Activated CD4-positive, alpha-beta T cell treated with anti-CD3 and anti-CD28 coated beads, Interleukin-2, amount 10 ng/mL, durations not matched to agents 7 days and 5 days (primary cell): ENCODE results near the gene FAM9C. TPM values are rescaled to one million over a fixed set of nuclear protein-coding genes. Genes with fewer than 3 reads are reported as not detected.

Source experiments
- CTCF ChIA-PET: fragments of 350-600 bp; sonication (Branson Sonifier 250); formaldehyde crosslinking; loops from one replicate; lab custom pipeline; 2021; ENCODE audit warnings: antibody characterized with exemption; lab: Charles Lee
- POLR2A ChIA-PET: fragments of 350-600 bp; sonication (Branson Sonifier 250); formaldehyde crosslinking; loops from one replicate; lab custom pipeline; 2021; ENCODE audit warnings: antibody characterized with exemption; lab: Charles Lee
- DNase-seq: peaks from one replicate; pipeline ENCODE4 v3.0.0-alpha.2; 2020
- H3K27ac Mint-ChIP-seq: one replicate; pipeline ENCODE4 v1.8.0; 2021; ENCODE audit warnings: mild to moderate bottlenecking, moderate library complexity, mixed read lengths
- H3K27me3 Mint-ChIP-seq: one replicate; pipeline ENCODE4 v1.8.0; 2021; ENCODE audit warnings: mixed read lengths
- H3K36me3 Mint-ChIP-seq: one replicate; pipeline ENCODE4 v1.8.0; 2021; ENCODE audit warnings: low read depth, mixed read lengths
- H3K4me1 Mint-ChIP-seq: one replicate; pipeline ENCODE4 v1.8.0; 2021; ENCODE audit warnings: mixed read lengths
- H3K4me3 Mint-ChIP-seq: one replicate; pipeline ENCODE4 v1.8.0; 2021; ENCODE audit warnings: mild to moderate bottlenecking, moderate library complexity, mixed read lengths
- H3K9me3 Mint-ChIP-seq: one replicate; pipeline ENCODE4 v1.8.0; 2021; ENCODE audit warnings: mixed read lengths
- total RNA-seq, 2 experiments: library from RNA; stranded (reverse); gene quantifications; one replicate each; pipeline ENCODE4 v1.2.3, GENCODE V29; 2021

Gene FAM9C
- total RNA-seq, 2 experiments from 2014 or later, result not detected

DNA sequence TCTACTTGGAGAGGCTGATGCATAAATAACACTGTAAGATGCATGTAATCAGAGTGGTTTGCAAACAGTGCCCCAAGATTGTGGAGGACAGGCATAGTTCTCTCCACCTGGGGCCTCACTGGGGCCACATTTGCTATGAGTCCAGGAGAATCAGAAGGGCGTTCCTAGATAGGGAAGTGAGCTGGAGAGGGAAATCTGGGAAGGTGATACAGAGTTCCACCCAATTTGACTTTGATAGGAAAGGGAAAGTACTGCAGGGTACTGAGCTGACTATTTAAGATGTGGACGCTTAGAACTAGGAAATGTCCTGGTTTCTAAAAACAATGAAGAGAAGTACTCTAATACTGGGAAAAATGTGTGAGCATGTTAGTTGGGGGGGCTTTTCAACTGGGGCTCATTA lies 33.9 kb downstream of the FAM9C start:
- POLR2A ChIA-PET, result no interaction called here
- CTCF ChIA-PET, result interaction anchor here (1.6 to 1.9 kb wide), 3 partner anchors 10 to 80 kb away, joined by 4 to 6 read pairs (median 5); no protein-coding TSS in a partner anchor
- Mint-ChIP-seq H3K4me1 (peaks cover 80% of the 10 kb centered on the region), H3K27me3 (no peaks in the 10 kb centered on the region), H3K36me3 (peaks cover 7% of the 10 kb centered on the region), H3K27ac (peak overlapping the region; percentile 22), H3K4me3 (no peak overlapping the region), H3K9me3 (no peaks in the 10 kb centered on the region)
- no peak for DNase-seq

DNA sequence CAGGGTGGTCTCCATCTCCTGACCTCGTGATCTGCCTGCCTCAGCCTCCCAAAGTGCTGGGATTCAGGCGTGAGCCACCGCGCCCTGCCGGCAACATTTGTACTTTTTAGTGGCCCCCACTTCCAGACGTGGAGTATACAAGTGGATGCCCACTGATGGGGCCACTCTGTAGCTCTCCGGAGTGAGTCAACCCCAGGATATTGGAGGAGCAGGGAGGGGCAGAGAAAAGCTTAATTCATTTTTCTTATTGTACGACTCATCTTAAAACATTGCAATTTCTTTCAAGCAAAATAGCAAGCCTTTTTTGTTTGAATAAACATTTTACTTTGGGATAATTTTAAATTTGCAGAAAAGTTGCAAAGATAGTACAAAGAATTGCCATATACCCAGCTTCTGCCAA lies 34.6 kb downstream of the FAM9C start:
- ChIA-PET POLR2A (no interaction called here), CTCF (interaction anchor here (1.5 to 1.9 kb wide), 4 partner anchors 9 to 81 kb away, joined by 4 to 6 read pairs (median 4); no protein-coding TSS in a partner anchor)
- DNase-seq, result no peak
- H3K27ac Mint-ChIP-seq, result no peak overlapping the region
- peaks cover 7% of the 10 kb centered on the region for H3K36me3 Mint-ChIP-seq
- no peaks in the 10 kb centered on the region for H3K27me3 Mint-ChIP-seq
- H3K4me1 Mint-ChIP-seq, result peaks cover 82% of the 10 kb centered on the region
- no peak overlapping the region for H3K4me3 Mint-ChIP-seq
- no peaks in the 10 kb centered on the region for H3K9me3 Mint-ChIP-seq

GRCh38 chrX:13009273-13009672 lies 35.1 kb downstream of the FAM9C start:
- ChIA-PET POLR2A (no interaction called here), CTCF (interaction anchor here (1.5 to 1.8 kb wide), 2 partner anchors 8 to 54 kb away, joined by 4 to 5 read pairs; no protein-coding TSS in a partner anchor)
- Mint-ChIP-seq H3K4me3 (no peak overlapping the region), H3K9me3 (no peaks in the 10 kb centered on the region), H3K4me1 (peaks cover 81% of the 10 kb centered on the region), H3K36me3 (peaks cover 7% of the 10 kb centered on the region), H3K27me3 (no peaks in the 10 kb centered on the region), H3K27ac (no peak overlapping the region)
- DNase-seq, result no peak

GRCh38 chrX:13008851-13009250 lies 35.6 kb downstream of the FAM9C start:
- ChIA-PET CTCF (interaction anchor here (1.5 to 1.8 kb wide), 2 partner anchors 8 to 54 kb away, joined by 4 to 5 read pairs; no protein-coding TSS in a partner anchor), POLR2A (no interaction called here)
- Mint-ChIP-seq H3K4me3 (no peak overlapping the region), H3K9me3 (no peaks in the 10 kb centered on the region), H3K27ac (no peak overlapping the region), H3K27me3 (no peaks in the 10 kb centered on the region), H3K4me1 (peaks cover 76% of the 10 kb centered on the region), H3K36me3 (peaks cover 7% of the 10 kb centered on the region)
- DNase-seq, result no peak

DNA sequence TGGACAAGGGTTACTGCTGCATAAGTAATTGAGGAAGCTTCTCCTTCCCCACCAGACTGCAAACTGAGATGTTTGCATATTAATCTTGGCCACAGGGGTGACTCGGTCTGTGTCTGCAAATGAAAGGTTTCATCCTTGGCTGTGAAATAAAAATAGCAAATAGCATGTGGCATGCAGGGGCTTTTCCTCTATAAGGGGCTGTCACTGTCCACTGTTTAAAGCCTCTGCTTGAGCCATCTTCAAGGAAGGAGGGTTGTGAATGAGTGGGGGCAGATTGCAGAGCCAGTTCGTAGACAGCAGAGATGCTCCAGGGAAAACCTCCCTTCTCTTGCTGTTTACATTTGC lies 36.3 kb downstream of the FAM9C start:
- DNase-seq, result no peak
- no peak overlapping the region for H3K4me3 Mint-ChIP-seq
- H3K27ac Mint-ChIP-seq, result peak overlapping the region; percentile 66
- H3K36me3 Mint-ChIP-seq, result peaks cover 4% of the 10 kb centered on the region
- CTCF ChIA-PET, result no interaction called here
- no peaks in the 10 kb centered on the region for H3K9me3 Mint-ChIP-seq
- H3K4me1 Mint-ChIP-seq, result peaks cover 75% of the 10 kb centered on the region
- POLR2A ChIA-PET, result no interaction called here
- no peaks in the 10 kb centered on the region for H3K27me3 Mint-ChIP-seq

GRCh38 chrX:13007519-13008188 lies 36.8 kb downstream of the FAM9C start:
- POLR2A ChIA-PET, result no interaction called here
- CTCF ChIA-PET, result interaction anchor here (1.0 to 1.1 kb wide), 2 partner anchors 9 to 10 kb away, joined by 3 to 6 read pairs; no protein-coding TSS in a partner anchor
- Mint-ChIP-seq H3K4me3 (no peak overlapping the region), H3K27me3 (no peaks in the 10 kb centered on the region), H3K27ac (peak overlapping the region; percentile 66), H3K4me1 (peaks cover 75% of the 10 kb centered on the region), H3K36me3 (peaks cover 4% of the 10 kb centered on the region), H3K9me3 (no peaks in the 10 kb centered on the region)
- no peak for DNase-seq

GRCh38 chrX:13005661-13006473 lies 38.6 kb downstream of the FAM9C start:
- ChIA-PET CTCF (interaction anchor here (0.7 to 1.9 kb wide), 3 partner anchors 17 to 73 kb away, joined by 3 to 7 read pairs (median 3); no protein-coding TSS in a partner anchor), POLR2A (interaction anchor here (0.8 kb wide), 1 partner anchor 28 kb away, joined by 3 read pairs; no protein-coding TSS in a partner anchor)
- Mint-ChIP-seq H3K4me3 (peak overlapping the region; percentile 51), H3K27ac (peak overlapping the region; percentile 98), H3K9me3 (no peaks in the 10 kb centered on the region), H3K36me3 (peaks cover 4% of the 10 kb centered on the region), H3K27me3 (no peaks in the 10 kb centered on the region), H3K4me1 (peaks cover 76% of the 10 kb centered on the region)
- no peak for DNase-seq

DNA sequence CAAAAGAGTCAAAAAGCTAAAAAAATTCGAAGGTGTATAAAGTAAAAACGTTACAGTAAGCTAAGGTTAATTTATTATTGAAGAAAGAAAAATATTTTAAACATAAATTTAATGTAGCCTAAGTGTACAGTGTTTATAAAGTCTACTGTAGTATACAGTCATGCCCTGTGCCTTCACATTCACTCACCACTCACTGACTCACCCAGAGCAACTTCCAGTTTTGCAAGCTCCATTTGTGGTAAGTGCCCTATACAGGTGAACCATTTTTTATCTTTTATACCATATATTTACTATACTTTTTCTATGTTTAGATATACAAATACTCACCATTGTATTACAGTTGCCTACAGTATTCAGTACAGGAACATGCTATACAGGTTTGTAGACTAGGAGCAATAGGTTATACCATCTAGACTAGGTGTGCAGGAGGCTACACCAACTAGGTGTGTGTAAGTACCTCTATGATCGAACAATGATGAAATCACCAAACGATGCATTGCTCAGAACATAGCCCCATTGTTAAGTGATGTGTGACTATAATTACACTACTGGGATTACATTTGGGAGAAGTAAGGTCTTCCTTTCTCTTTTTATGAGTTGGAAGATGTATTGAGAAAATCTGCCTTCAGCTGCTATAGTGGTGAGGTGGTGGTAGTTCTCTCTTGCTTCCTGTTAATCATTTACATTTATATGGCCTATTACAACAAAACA lies 42.3 kb downstream of the FAM9C start:
- ChIA-PET CTCF (interaction anchor here (0.6 to 1.8 kb wide), 11 partner anchors 12 to 62 kb away, joined by 3 to 6 read pairs (median 4); no protein-coding TSS in a partner anchor), POLR2A (interaction anchor here (1.0 to 1.4 kb wide), 2 partner anchors 26 to 85 kb away, joined by 3 to 4 read pairs; no protein-coding TSS in a partner anchor)
- Mint-ChIP-seq H3K9me3 (no peaks in the 10 kb centered on the region), H3K4me1 (peaks cover 81% of the 10 kb centered on the region), H3K27ac (peak overlapping the region; percentile 58), H3K36me3 (peaks cover 3% of the 10 kb centered on the region), H3K27me3 (no peaks in the 10 kb centered on the region), H3K4me3 (no peak overlapping the region)
- DNase-seq, result no peak

- CTCF ChIA-PET, result interaction anchor here (0.7 to 1.6 kb wide), 6 partner anchors 8 to 691 kb away, joined by 3 to 5 read pairs (median 3); no protein-coding TSS in a partner anchor
- Mint-ChIP-seq H3K4me1 (peaks cover 84% of the 10 kb centered on the region), H3K36me3 (peaks cover 3% of the 10 kb centered on the region), H3K4me3 (peak overlapping the region; percentile 38), H3K27ac (peak overlapping the region; percentile 97), H3K27me3 (no peaks in the 10 kb centered on the region), H3K9me3 (no peaks in the 10 kb centered on the region)
- DNase-seq, result no peak
- POLR2A ChIA-PET, result interaction anchor here (1.0 kb wide), 1 partner anchor 25 kb away, joined by 3 read pairs; no protein-coding TSS in a partner anchor
Measured at GRCh38 chrX:13001097-13001496, 43.3 kb downstream of the FAM9C start.

DNA sequence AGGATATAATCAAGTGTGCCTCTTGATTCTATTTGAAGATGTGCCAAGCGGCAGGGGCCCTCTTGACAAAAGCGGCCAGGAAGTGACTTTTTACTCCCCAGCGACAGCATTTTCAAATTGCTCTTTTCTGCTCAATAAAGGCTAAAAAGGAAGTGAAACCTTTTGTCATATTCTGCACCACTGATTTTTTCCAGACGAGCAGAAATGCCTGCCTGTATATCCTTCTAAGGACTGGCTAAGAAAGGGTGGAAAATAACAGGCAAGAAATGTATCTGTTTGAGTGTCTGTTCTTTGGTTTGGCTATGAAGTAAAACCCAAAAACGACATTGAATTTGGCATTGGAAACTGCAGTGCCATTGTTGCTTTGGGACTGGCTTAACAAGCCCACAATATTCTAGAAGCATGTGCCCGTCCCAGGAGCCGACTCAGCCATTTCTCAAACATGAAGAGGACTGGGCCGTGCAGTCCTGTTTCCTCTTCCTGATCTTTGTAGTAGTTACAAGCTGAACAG lies 44.1 kb downstream of the FAM9C start:
- H3K27ac Mint-ChIP-seq, result peak overlapping the region; percentile 97
- peaks cover 7% of the 10 kb centered on the region for H3K36me3 Mint-ChIP-seq
- H3K27me3 Mint-ChIP-seq, result no peaks in the 10 kb centered on the region
- peaks cover 83% of the 10 kb centered on the region for H3K4me1 Mint-ChIP-seq
- no peaks in the 10 kb centered on the region for H3K9me3 Mint-ChIP-seq
- peak overlapping the region; percentile 72 for H3K4me3 Mint-ChIP-seq
- ChIA-PET CTCF (interaction anchor here (0.7 to 1.8 kb wide), 5 partner anchors 9 to 692 kb away, joined by 3 to 5 read pairs (median 3); no protein-coding TSS in a partner anchor), POLR2A (interaction anchor here (2.5 kb wide), 1 partner anchor 21 kb away, joined by 12 read pairs; no protein-coding TSS in a partner anchor)
- DNase-seq, result peak; percentile 59

- Mint-ChIP-seq H3K27me3 (no peaks in the 10 kb centered on the region), H3K4me3 (peak overlapping the region; percentile 72), H3K4me1 (peaks cover 75% of the 10 kb centered on the region), H3K27ac (peak overlapping the region; percentile 97), H3K9me3 (no peaks in the 10 kb centered on the region), H3K36me3 (peaks cover 8% of the 10 kb centered on the region)
- POLR2A ChIA-PET, result interaction anchor here (0.7 to 2.5 kb wide), 3 partner anchors 20 to 86 kb away, joined by 3 to 12 read pairs (median 3); no protein-coding TSS in a partner anchor
- DNase-seq, result peak; percentile 55
- CTCF ChIA-PET, result interaction anchor here (1.0 to 2.5 kb wide), 3 partner anchors 21 to 53 kb away, joined by 4 to 9 read pairs (median 5); no protein-coding TSS in a partner anchor
Measured at GRCh38 chrX:12999422-12999821, 45.0 kb downstream of the FAM9C start.
